HG03280 (cell line): ENCODE data around the gene DGCR6.
"Not testable (repeated sequence)": the region's sequence is repeated elsewhere in the genome, so short reads cannot be mapped to it uniquely, and the experiment has no call there.

ENCODE experiments used
- ATAC-seq: cut with Tn5 transposase; IDR thresholded peaks from one replicate; pipeline ENCODE4 v1.9.1; 2021; ENCODE audit warnings: mild to moderate bottlenecking, moderate library complexity; ENCODE audit not compliant: unreplicated experiment

Gene DGCR6

DNA sequence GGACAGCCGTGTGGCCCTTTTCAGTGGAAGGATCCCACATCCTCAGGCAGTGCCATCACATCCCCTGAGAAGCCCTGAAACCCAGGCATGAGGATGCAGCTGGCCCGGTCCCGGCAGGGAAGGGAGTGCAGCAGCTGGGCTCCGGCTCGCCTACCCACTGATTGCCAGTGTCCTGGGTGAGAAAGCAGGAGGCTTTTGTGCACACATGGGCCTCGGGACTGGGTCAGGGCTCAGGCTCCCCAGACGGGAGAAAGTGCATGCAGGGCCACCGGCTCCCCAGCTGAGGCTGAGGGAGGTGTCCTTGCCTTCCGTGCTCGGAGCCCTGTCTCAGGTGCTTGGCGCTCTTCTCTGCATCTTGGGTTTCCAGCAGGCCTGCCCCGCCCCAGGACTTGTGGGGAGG, 53.6 kb downstream of the DGCR6 start:
- not testable (repeated sequence) for ATAC-seq

DNA sequence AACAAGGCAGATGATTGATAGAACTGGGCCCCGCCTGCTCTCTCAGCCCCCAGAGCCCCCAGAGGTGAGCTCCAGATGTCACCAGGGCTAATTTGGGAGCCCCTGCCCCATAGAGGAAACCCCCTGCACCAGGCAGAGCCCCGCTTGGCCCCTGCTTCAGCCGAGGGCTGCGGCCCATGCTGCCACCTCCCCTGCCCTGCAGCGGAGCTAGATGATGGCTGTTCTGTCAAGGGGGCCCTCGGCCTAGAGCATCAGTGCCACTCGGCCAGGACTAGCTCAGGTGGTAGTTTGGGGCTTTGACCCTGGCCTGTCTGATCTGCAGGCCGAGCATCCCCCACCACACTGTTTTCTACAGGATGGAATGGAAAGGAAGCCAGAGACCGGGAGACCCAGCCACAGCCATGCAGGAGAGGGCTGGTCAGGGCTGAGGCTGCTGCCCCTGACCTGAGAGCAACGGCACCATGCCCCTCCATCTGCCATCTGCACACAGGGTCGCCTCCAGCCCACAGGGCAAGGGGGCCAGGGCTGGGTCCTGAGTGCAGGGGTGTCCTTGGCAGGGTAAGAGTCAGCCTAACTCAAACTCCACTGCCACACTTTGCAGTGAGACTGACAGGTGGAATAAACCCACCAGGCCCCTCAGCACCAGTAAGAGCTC, 54.2 kb downstream of the DGCR6 start:
- ATAC-seq = not testable (repeated sequence)

DNA sequence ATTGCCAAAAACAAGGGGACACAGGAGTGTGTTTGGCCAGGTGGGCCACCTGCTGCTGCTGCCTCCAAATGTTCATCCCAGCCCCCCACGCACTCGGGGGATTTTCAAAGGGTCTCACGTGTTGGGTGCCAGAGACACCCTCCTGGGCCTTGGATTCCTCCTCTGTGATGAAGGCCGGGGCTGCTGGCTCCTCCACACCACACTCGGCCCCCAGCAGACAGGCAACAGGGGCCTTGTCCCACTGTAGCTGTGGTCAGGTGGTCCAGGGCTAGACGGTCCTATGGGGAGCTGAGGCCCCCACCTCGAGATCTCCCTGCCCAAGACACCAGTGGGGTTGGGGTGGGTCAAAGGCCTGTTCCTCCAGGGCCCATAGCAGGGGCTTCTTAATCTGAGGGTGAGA, 55.1 kb downstream of the DGCR6 start:
- ATAC-seq = not testable (repeated sequence)
